Fibroblast of lung (primary cell): Measurements from ENCODE around the gene IGHMBP2. TPM values are rescaled to one million over a fixed set of nuclear protein-coding genes. Genes with fewer than 3 reads are reported as not detected.

Source experiments
- DNase-seq, 2 donors: peaks; one replicate each; pipeline versions ENCODE4 v3.0.0 to v3.0.0-alpha.2; 2010; ENCODE audit warnings: low read depth in 2 of 2
- H2AFZ ChIP-seq: 2 replicates; pipeline ENCODE4 v1.5.1; 2012; ENCODE audit warnings: low read length, control low read depth, inconsistent platforms
- H3K27ac ChIP-seq: 2 replicates; pipeline ENCODE4 v1.5.1; 2011; ENCODE audit warnings: low read length, control low read depth; ENCODE audit not compliant: insufficient read depth
- H3K27me3 ChIP-seq: 2 replicates; pipeline ENCODE4 v1.5.1; 2011; ENCODE audit warnings: mild to moderate bottlenecking, low read length; ENCODE audit not compliant: control insufficient read depth, insufficient read depth
- H3K36me3 ChIP-seq: 2 replicates; pipeline ENCODE4 v1.5.1; 2011; ENCODE audit warnings: low read length; ENCODE audit not compliant: control insufficient read depth, insufficient read depth
- H3K4me1 ChIP-seq: 2 replicates; pipeline ENCODE4 v1.5.1; 2011; ENCODE audit warnings: low read length; ENCODE audit not compliant: control insufficient read depth, insufficient read depth; ENCODE audit errors: extremely low read depth
- H3K4me2 ChIP-seq: 2 replicates; pipeline ENCODE4 v1.5.1; 2011; ENCODE audit warnings: low read length, control low read depth; ENCODE audit not compliant: insufficient read depth; ENCODE audit errors: extremely low read depth
- H3K4me3 ChIP-seq, 4 experiments: fragments of 200-600 bp in 1 of 4; sonication (generic) in 1 of 4; replicated peaks in 1 of 4; 2 replicates each; pipeline ENCODE4 v1.5.1; 2011 to 2016; ENCODE audit warnings: low read length in 4 of 4, low read depth in 3 of 4, mild to moderate bottlenecking in 3 of 4, control low read depth in 2 of 4, inconsistent platforms in 1 of 4, mixed read lengths in 1 of 4; ENCODE audit not compliant: insufficient read depth in 1 of 4; ENCODE audit errors: control extremely low read depth in 1 of 4
- H3K79me2 ChIP-seq: 2 replicates; pipeline ENCODE4 v1.5.1; 2012; ENCODE audit warnings: mild to moderate bottlenecking, low read length, inconsistent platforms; ENCODE audit not compliant: control insufficient read depth, insufficient read depth
- H3K9ac ChIP-seq: 2 replicates; pipeline ENCODE4 v1.5.1; 2011; ENCODE audit warnings: mild to moderate bottlenecking, low read length, control low read depth; ENCODE audit not compliant: insufficient read depth
- H3K9me3 ChIP-seq: 2 replicates; pipeline ENCODE4 v1.5.1; 2012; ENCODE audit warnings: low read depth, low read length; ENCODE audit not compliant: control insufficient read depth, insufficient read depth
- H4K20me1 ChIP-seq: 2 replicates; pipeline ENCODE4 v1.5.1; 2011; ENCODE audit warnings: low read length; ENCODE audit not compliant: control insufficient read depth, insufficient read depth; ENCODE audit errors: extremely low read depth
- CTCF ChIP-seq, 2 donors: IDR thresholded peaks in 1 of 2; conservative IDR thresholded peaks in 1 of 2; 1 replicate in 1 of 2; 2 replicates in 1 of 2; pipeline ENCODE4 v1.5.1; 2011 to 2012; ENCODE audit warnings: low read length in 2 of 2, control low read depth in 1 of 2, inconsistent platforms in 1 of 2, low read depth in 1 of 2, mild to moderate bottlenecking in 1 of 2
- EZH2 ChIP-seq: IDR thresholded peaks from 2 replicates; pipeline ENCODE4 v1.5.1; 2012; ENCODE audit warnings: low read length, control low read depth, mild to moderate bottlenecking; ENCODE audit errors: missing control alignments
- polyA plus RNA-seq, 2 donors: library from polyadenylated mRNA; depleted of rRNA in 1 of 2; stranded (reverse) in 1 of 2; unstranded in 1 of 2; fragments of >200 nt; gene quantifications; 2 replicates each; pipeline ENCODE4 v1.2.1, GENCODE V29; 2011 to 2012; ENCODE audit warnings: missing spikeins in 1 of 2
- total RNA-seq: library from RNA; depleted of rRNA; stranded (reverse); fragments of >200 nt; gene quantifications from 2 replicates; pipeline ENCODE4 v1.2.1, GENCODE V29; 2014

The IGHMBP2 gene
- total and polyA plus RNA-seq, 2 donors (not counting 1 experiment from before 2014, with no cell fraction given): 5.2 to 8.6 TPM

- Histone ChIP-seq H3K27ac (no peak overlapping the region), H3K4me1 (no peaks in the 10 kb centered on the region), H2AFZ (no peak overlapping the region), H4K20me1 (no peaks in the 10 kb centered on the region), H3K27me3 (peaks cover 9% of the 10 kb centered on the region), H3K4me3 (no peak overlapping the region), H3K36me3 (no peaks in the 10 kb centered on the region), H3K9ac (no peak overlapping the region), H3K4me2 (no peak overlapping the region), H3K79me2 (no peaks in the 10 kb centered on the region), H3K9me3 (no peaks in the 10 kb centered on the region)
- TF ChIP-seq CTCF (conservative IDR thresholded peaks at IDR 0.05 in 1 of 2, IDR thresholded peaks at IDR 0.05 in 1 of 2; ENCODE audit: low read depth in 1 of 2, low read length in 2 of 2) (no peak), EZH2 (no peak)
- DNase-seq: peak in 1 of 2 donors; percentile 27
These were observed 83.5 kb downstream of the IGHMBP2 start for GRCh38 chr11:68987211-68987610.

DNA sequence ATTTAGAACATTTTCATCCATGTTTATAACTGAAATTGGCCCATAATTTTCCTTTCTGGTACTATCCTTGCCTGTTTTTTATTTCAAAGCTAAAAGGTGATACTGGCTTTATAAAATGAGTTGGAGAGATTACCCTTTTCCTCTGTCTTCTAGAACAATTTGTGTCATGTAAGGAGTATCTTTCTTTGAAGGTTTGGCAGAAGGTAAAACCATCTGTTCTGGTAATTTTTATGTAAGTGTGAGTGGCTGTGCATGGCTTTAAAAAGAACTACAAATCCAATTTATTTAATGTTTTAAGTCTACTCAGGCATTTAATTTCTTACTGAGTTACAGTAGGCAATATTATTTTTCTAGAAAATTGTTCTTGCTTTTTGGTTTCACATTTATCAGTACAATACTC is 84.8 kb downstream of the IGHMBP2 start:
- no peak overlapping the region for H3K9ac ChIP-seq
- H3K36me3 ChIP-seq: no peaks in the 10 kb centered on the region
- H2AFZ ChIP-seq: no peak overlapping the region
- no peaks in the 10 kb centered on the region for H3K4me1 ChIP-seq
- no peak overlapping the region for H3K4me3 ChIP-seq
- H3K4me2 ChIP-seq: no peak overlapping the region
- no peaks in the 10 kb centered on the region for H4K20me1 ChIP-seq
- DNase-seq: no peak
- H3K27ac ChIP-seq: no peak overlapping the region
- peaks cover 7% of the 10 kb centered on the region for H3K27me3 ChIP-seq
- no peaks in the 10 kb centered on the region for H3K9me3 ChIP-seq
- H3K79me2 ChIP-seq: no peaks in the 10 kb centered on the region
- TF ChIP-seq EZH2: no peak
- no peak for TF ChIP-seq CTCF (conservative IDR thresholded peaks at IDR 0.05 in 1 of 2, IDR thresholded peaks at IDR 0.05 in 1 of 2; ENCODE audit: low read depth in 1 of 2, low read length in 2 of 2)

Other genes starting within 250 kb of the IGHMBP2 start
- 1.5 and 5.4 TPM in 2 replicates for gene GAL, start 219.3 kb upstream of the IGHMBP2 start, total RNA-seq
- 1.6 and 6.3 TPM in 2 replicates for gene GAL, start 219.3 kb upstream of the IGHMBP2 start, polyA plus RNA-seq
- gene TESMIN, start 152.4 kb upstream of the IGHMBP2 start, total RNA-seq: 0.26 and 2.0 TPM in 2 replicates
- 0.51 and 0.70 TPM in 2 replicates for gene TESMIN, start 152.4 kb upstream of the IGHMBP2 start, polyA plus RNA-seq
- 33.6 and 45.2 TPM in 2 replicates for gene CPT1A, start 62.0 kb upstream of the IGHMBP2 start, total RNA-seq
- gene CPT1A, start 62.0 kb upstream of the IGHMBP2 start, polyA plus RNA-seq: 29.5 and 37.2 TPM in 2 replicates
- 40.1 and 59.9 TPM in 2 replicates for gene MRPL21, start 59 bp upstream of the IGHMBP2 start, total RNA-seq
- 31.6 and 72.4 TPM in 2 replicates for gene MRPL21, start 59 bp upstream of the IGHMBP2 start, polyA plus RNA-seq
- not detected in 2 replicates for gene MRGPRD, start 77.1 kb downstream of the IGHMBP2 start, total RNA-seq
- not detected in 2 replicates for gene MRGPRD, start 77.1 kb downstream of the IGHMBP2 start, polyA plus RNA-seq
- 63.9 and 84.2 TPM in 2 replicates for gene MRGPRF, start 109.4 kb downstream of the IGHMBP2 start, total RNA-seq
- gene MRGPRF, start 109.4 kb downstream of the IGHMBP2 start, polyA plus RNA-seq: 47.5 and 88.1 TPM in 2 replicates
- gene TPCN2, start 145.0 kb downstream of the IGHMBP2 start, total RNA-seq: 8.7 and 11.7 TPM in 2 replicates
- 7.7 and 9.7 TPM in 2 replicates for gene TPCN2, start 145.0 kb downstream of the IGHMBP2 start, polyA plus RNA-seq